Measurements from ENCODE around the gene ZNF333.

DNA sequence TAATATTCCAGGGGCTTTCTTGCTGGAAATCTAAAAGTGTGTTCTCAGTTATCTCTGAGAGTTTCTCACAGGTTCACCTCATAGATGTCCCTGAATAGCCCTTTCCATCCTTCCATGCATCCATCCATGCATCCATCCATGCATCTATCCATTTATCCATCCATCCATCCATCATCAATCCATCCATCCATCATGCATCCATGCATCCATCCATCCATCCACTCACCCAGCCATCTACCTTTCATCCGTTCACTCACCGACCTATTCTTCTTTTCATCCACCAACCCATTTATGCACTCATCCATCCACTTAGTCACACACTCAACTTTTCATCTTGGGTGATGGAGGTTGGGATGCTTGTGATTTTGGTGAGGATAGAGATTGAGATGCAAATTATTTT is 7.8 kb upstream of the ZNF333 start:
- TF ChIP-seq TAF1 (IDR thresholded peaks at IDR 0.05; ENCODE audit: borderline replicate concordance, insufficient read depth, low read length) (no peak), POLR2AphosphoS5 (IDR thresholded peaks at IDR 0.05; ENCODE audit: low read depth, low read length) (no peak), FOXP2 (optimal IDR thresholded peaks at IDR 0.05; ENCODE audit: borderline replicate concordance, extremely low read depth, extremely low read length, insufficient read depth) (no peak), SIN3A (IDR thresholded peaks at IDR 0.05; ENCODE audit: borderline replicate concordance, insufficient read depth, low read length) (no peak)
- TF ChIP-seq, protein P1, sequence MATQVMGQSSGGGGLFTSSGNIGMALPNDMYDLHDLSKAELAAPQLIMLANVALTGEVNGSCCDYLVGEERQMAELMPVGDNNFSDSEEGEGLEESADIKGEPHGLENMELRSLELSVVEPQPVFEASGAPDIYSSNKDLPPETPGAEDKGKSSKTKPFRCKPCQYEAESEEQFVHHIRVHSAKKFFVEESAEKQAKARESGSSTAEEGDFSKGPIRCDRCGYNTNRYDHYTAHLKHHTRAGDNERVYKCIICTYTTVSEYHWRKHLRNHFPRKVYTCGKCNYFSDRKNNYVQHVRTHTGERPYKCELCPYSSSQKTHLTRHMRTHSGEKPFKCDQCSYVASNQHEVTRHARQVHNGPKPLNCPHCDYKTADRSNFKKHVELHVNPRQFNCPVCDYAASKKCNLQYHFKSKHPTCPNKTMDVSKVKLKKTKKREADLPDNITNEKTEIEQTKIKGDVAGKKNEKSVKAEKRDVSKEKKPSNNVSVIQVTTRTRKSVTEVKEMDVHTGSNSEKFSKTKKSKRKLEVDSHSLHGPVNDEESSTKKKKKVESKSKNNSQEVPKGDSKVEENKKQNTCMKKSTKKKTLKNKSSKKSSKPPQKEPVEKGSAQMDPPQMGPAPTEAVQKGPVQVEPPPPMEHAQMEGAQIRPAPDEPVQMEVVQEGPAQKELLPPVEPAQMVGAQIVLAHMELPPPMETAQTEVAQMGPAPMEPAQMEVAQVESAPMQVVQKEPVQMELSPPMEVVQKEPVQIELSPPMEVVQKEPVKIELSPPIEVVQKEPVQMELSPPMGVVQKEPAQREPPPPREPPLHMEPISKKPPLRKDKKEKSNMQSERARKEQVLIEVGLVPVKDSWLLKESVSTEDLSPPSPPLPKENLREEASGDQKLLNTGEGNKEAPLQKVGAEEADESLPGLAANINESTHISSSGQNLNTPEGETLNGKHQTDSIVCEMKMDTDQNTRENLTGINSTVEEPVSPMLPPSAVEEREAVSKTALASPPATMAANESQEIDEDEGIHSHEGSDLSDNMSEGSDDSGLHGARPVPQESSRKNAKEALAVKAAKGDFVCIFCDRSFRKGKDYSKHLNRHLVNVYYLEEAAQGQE (IDR thresholded peaks at IDR 0.05; ENCODE audit: insufficient read depth in 1 of 2, low read depth in 2 of 2, low read length in 2 of 2) = no peak

Data from PFSK-1 (cell line).